ENCODE results near the gene HHIPL1.

- TF ChIP-seq CTCF (IDR thresholded peaks at IDR 0.05; ENCODE audit: insufficient read depth, low read depth, low read length) (no peak), EZH2 (IDR thresholded peaks at IDR 0.05; ENCODE audit: insufficient read depth, low read length) (no peak)
These were observed 1.6 kb upstream of the HHIPL1 start for GRCh38 chr14:99643343-99643742.
